RKO (cell line): ENCODE results near the gene HOXC12.

Source experiments
- DNase-seq: peaks from one replicate; pipeline ENCODE4 v3.0.0-alpha.2; 2016; ENCODE audit warnings: low spot score

HOXC12 gene

GRCh38 chr12:53954694-53955035 lies at the start of gene HOXC12:
Gene HOXC12, plus strand, starts transcription at chr12:53954903. Its CDS starts 27 bp downstream, at chr12:53954930.
- no peak for DNase-seq

GRCh38 chr12:53907103-53907502 lies 47.6 kb upstream of the HOXC12 start:
- DNase-seq: no peak

GRCh38 chr12:53916788-53917655 lies 37.7 kb upstream of the HOXC12 start:
- DNase-seq: no peak

DNA sequence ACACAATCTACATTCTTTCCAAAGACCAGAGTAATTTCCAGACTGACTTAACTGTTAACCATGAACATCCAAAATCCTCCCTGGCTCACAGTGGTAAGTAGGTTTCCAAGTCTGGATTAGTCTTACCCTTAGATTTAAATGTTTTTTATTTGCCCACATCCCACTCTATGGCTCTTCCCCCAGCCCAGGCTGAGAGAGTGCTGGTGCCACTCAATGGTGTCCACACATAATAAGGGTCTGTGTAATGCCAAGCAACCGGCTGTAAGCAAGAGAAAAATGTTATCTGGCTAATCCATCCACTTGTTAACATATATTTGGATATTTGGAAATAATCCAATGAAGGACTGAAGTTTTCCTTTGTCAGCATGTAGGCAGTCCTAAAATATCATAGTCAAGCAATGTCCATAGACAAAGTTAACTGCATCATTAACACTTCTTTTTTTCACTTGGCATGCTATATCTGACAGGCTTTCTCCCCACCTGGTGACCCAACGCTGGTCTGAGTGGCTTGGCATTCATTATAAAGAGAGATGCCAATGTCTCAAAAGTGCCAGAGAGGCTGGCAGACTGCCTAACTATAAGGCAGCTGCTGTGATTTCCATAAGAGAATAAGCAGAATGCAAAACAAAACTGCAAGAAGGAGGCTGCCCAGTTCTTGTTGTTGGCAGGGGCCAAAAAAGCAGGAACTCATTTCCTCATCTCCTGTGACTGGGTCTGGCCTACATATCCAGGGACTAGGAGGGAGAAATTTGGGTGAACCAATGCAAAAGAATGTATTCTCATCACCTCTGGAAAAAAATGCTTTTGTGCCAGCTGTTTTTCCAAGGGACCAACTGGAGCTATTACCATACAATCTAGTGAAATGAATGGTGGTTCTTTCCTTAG lies 29.9 kb upstream of the HOXC12 start:
- DNase-seq: no peak

- no peak for DNase-seq
Observed at GRCh38 chr12:53927220-53928029, 27.3 kb upstream of the HOXC12 start.

DNA sequence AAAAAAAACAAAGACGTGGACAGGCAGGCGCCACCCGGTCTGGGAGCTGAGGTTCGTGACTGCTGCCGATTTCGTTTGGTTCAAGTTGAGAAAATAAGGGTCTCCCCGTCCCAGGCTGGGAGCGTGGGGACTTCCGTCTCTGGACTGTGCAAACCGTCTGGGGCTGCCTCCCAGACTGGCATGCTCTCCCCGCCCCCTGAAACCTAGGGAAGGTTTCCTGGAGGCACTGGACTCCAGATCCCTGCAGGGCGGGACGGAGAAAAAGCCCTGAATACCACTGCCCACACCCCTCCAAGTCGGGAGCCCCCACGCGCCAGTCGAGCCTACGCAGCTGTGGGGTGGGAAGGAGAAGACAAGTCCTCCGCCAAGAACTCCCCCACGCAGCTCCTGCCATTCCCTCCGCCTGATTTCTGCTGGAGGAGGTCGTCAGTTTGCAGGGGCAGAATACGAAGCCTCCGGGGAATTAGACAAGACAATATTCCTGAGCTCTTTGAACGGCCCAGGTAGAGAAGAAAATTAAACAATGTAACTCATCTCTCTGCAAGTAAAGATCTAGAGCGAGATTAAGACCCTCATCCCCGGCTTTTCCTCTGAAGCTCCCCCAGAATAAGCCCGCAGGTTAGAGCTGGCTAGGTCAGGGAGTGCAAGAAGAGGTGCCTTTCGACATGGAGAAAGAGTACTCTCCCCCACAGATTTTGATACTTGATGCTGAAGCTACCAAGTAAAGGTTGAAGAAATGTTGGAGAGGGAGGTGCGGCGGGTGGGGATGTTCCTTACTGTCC lies 26.5 kb upstream of the HOXC12 start:
- no peak for DNase-seq

- DNase-seq: no peak
Observed at GRCh38 chr12:53929527-53929926, 25.2 kb upstream of the HOXC12 start.

DNA sequence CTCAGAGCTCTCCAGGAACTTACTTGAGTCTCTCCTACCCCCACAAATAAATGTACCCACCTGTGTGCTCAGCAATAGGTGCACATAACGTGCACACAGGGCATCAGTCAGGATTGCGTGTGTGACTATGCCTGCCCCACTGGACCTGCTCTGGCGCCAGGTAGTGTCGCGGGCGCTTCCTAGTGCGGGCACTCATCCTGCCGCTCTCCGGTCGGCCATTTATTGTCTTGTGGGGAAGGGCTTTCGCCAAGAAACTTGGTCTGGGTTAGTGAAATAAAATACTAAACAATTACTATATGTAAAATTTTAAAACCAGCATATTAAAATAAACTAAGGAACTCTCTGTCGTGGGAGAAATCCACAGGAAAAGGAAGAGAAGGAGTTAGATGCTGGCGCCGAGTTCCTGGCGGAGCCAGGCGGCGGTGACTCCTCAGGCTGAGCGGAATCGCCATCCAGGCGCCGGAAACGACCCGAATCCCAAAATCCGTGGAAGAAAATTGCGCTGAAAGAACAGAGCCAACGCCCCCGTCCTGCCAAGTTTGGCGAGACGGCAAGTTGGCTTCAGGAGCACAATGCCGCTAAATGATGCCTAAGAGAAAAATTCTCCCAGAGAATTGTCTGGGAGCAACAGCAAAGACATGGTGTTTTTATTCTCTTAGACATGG lies 24.0 kb upstream of the HOXC12 start:
- DNase-seq: no peak

DNA sequence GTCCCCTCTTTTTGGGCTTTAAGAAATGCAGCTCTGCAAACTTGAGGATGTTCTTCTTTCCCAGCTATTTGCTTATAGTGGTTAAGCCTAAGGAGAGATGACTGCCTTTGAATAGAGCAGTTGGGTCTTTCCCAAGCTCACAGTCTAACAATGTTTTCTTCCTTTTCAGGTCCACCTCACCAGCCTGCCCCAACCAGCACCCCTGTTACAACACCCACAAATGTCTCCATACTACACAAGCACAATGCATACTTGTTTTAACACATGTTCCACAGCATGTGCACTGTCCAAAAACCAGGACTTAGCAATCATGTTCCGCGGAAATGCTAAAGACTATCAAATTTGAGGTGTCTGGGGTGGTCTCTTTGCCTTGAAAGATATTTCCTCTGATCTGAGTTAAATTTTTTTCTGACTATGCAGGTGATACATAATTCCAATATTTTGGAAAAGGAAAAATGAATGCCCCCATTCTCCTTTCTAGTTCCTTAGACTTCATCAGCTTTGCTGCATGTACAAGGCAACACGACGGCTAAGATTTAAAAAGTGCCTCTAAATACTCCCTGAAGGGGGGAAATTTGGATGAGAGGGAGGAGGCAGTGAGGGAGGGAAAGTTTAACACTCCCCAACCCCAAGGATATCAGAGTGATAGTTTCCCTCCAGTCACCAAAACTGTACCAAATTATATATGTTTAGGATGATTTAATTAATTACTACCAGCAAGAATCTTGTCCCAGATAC lies 22.7 kb upstream of the HOXC12 start:
- DNase-seq: no peak

- DNase-seq: no peak
Observed at GRCh38 chr12:53932915-53933314, 21.8 kb upstream of the HOXC12 start.

GRCh38 chr12:53935383-53936341 lies 19.0 kb upstream of the HOXC12 start:
- no peak for DNase-seq

GRCh38 chr12:53937099-53937498 lies 17.6 kb upstream of the HOXC12 start:
- no peak for DNase-seq

DNA sequence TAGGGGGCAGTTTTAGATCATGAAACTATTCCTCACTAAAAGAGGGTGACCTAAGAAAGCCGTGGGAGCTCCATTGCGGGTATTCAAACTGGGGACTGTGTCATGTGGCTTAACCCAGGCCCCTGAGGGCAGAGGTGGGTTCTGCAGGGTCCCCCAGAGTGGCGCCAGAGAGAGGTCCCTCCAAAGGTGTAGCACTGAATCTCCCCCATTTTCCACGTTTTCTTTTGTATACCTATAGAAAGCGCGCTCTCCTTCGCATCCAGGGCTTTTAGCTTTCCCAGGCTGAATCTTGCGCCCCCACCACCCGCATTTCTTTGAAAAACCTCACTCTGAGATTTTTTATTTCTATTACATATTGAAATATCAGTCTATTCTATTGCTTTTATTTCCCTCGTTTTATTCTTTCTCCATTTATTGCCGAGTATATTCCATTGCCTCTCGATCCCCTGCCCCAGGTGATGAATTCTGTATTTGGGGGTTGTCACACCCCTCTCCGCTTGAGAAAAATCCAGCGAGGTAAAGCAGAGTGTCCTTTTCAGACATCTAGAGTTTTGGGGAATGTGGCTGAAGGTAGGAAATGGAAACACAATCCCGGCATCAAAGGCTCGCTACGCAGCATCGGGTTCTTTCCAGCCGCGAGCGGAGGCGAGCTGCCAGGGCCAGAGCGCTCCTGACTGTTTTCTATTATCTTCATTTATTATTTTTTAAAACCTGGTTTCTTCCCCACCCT lies 16.9 kb upstream of the HOXC12 start:
- DNase-seq: no peak

GRCh38 chr12:53938326-53939140 lies 16.2 kb upstream of the HOXC12 start, which contains the start of gene HOXC13:
Gene HOXC13, plus strand, starts transcription at chr12:53938831. Its CDS starts 76 bp downstream, at chr12:53938907.
- peak; percentile 22 for DNase-seq

DNA sequence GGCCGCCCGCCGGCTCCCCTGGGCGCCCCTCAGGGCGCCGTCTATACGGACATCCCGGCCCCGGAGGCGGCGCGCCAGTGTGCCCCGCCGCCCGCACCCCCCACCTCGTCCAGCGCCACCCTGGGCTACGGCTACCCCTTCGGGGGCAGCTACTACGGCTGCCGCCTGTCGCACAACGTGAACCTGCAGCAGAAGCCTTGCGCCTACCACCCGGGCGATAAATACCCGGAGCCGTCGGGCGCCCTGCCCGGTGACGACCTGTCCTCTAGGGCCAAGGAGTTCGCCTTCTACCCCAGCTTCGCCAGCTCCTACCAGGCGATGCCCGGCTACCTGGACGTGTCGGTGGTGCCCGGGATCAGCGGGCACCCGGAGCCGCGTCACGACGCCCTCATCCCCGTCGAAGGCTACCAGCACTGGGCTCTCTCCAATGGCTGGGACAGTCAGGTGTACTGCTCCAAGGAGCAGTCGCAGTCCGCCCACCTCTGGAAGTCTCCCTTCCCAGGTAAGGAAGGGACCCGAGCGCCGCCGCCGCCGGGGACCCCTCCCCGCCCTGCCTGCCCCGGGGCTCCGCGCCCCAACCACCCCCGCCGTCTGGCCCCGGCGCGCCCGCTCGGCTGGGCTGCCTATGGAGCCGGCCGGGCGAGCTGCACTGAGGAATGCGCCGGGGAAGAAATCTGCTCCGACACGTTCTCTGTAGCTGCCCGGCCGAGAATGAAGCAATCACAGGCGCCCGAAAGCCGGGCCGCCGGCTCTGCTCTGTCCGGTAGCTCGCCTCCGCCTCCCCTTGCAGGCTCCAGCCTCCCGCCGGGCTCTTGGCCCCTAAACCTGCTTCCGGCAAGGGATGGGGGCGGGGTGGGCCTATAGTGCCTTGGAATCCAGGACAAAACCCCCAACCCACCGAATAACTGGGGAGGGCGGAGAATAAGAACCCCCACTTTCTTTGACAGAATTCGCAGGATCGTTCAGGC lies 15.3 kb upstream of the HOXC12 start:
- no peak for DNase-seq

DNA sequence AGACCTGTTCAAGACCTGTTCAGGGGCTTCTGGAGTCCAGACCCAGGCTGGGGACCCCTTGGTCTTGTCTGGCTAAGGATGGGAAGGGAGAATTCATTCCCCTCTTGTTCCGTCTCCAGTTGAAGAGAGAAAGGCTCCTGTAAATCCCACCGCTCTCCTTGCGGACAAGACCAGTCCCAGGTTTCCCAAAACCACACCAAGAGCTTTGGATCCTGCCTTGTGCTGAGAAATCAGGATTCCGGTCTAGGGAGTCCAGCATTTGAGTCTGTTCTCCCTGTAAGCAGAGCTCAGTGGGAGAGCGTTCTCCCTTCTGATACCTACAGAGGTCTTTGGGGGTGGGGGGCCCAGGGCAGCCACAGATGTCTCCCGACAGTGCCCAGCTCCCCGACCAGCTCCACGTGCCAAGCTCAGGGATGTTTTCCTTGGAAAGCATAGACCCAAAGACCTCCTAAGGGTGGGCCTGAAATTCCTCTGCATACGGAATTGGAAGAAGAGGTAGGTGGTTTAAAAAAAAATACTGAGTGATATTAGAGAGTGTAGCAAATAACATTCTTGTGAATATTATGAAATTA lies 14.2 kb upstream of the HOXC12 start:
- DNase-seq: no peak
